Astrocyte of the cerebellum (primary cell): ENCODE data around the gene MMP17.

ENCODE experiments used
- DNase-seq: peaks from one replicate; pipeline ENCODE4 v3.0.0-alpha.2; 2011; ENCODE audit warnings: low read depth
- H3K4me3 ChIP-seq: 2 replicates; pipeline ENCODE4 v1.5.1; 2011; ENCODE audit warnings: mild to moderate bottlenecking, low read depth, low read length, moderate library complexity
- in situ Hi-C: cut with HindIII; loops from 2 replicates; pipeline ENCODE4 v1.10.0; 2017; ENCODE audit warnings: low sequenced_read_pairs
- TF ChIP-seq, protein P1 (sequence below): IDR thresholded peaks from 2 replicates; pipeline ENCODE4 v1.5.1; 2012; ENCODE audit warnings: low read length, low read depth, moderate library complexity, mild to moderate bottlenecking; ENCODE audit errors: missing control alignments

Gene MMP17

DNA sequence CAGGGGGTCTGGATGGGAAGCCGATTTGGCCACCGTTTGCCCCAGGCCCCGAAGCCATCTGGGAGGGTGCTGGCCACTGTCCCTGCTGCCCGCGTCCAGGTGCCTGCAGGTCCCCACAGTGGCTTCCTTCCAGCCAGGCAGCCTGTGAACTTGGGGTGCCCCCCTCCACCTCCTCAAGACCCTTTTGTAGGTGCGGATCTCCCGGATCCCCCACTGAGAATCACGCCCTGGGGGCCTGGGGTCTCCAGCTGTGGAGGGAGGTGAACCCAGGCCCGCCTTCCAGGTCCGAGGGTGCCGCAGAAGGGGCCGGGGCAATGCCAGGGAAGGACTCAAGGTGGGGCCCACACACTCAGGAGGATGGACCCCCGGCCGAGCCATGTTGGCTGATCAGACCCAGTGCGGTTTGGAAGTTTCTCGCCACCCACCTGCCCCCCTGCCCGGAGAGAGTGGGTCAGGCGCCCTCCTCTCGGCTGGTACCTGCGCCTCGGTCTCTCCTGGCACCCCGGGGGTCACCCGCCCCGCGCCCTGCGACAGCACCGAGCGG lies 1.7 kb downstream of the MMP17 start:
- TF ChIP-seq, protein P1, sequence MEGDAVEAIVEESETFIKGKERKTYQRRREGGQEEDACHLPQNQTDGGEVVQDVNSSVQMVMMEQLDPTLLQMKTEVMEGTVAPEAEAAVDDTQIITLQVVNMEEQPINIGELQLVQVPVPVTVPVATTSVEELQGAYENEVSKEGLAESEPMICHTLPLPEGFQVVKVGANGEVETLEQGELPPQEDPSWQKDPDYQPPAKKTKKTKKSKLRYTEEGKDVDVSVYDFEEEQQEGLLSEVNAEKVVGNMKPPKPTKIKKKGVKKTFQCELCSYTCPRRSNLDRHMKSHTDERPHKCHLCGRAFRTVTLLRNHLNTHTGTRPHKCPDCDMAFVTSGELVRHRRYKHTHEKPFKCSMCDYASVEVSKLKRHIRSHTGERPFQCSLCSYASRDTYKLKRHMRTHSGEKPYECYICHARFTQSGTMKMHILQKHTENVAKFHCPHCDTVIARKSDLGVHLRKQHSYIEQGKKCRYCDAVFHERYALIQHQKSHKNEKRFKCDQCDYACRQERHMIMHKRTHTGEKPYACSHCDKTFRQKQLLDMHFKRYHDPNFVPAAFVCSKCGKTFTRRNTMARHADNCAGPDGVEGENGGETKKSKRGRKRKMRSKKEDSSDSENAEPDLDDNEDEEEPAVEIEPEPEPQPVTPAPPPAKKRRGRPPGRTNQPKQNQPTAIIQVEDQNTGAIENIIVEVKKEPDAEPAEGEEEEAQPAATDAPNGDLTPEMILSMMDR: no peak
- in situ Hi-C loops: no loop called here
- no peak for DNase-seq
- H3K4me3 ChIP-seq: peak overlapping the region; percentile 45

DNA sequence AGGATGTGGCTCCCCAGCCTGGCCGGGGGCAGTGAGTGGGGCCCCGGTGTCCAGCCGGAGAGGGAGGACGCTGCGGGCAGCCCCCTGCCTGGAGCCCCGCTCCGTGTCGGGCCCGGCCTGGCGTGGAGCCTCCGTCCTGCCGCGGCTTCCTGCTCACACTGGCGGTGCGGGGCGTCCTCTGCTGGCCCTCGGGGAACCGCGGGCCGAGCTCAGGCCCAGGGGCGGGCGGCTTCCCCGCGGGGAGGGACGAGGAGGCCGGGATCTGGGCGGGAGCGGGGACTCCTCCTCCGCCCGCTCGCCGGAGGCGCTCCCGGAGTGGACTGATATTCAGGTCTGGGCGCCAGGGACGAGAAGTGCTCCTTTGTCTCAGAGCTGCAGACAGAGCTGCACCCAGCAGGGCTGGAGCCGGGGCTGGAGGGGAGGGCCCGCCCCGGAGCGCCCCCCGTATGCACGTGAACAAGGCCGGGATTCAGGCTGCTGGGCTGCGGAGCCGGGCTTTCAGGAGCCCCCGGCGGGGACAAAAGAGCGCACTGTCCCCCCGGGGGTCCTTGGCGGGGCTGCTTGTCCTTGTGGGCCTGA lies 2.2 kb downstream of the MMP17 start:
- TF ChIP-seq, protein P1: peak; percentile 65
- in situ Hi-C loops: no loop called here
- peak; percentile 28 for DNase-seq
- H3K4me3 ChIP-seq: peak overlapping the region; percentile 45

DNA sequence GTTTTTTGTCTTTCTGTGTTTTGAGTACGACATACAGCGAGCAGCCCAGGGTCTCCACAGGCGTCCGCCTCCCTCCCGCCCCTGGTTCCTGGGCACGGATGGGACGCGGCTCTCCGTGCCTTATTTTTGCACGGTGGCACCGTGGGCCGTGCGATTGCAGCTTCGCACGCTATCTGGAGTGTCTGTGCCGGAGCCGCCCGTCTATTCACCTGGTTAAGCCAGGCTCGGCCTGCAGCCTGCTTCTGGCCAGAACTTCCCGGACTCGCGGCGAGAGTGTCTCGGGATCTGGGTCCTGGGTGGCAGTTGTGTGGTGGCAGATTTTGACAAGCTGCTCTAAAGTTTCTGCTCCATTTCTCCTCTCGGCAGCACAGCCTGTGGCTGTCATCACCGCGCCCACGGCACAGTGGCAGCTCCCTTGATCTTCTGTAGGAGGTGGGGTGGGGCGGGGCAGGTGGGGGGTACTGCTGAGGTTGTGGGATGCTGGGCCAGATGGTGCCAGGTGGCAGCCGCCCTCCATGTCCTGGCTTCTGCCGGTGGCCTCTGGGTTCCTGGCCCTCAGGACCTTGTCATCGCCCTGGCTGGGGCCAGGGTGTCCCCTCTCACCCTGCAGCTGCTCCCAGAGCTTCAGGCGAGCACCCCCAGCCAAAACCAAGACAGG lies 2.9 kb downstream of the MMP17 start:
- H3K4me3 ChIP-seq: peak overlapping the region; percentile 45
- no peak for DNase-seq
- in situ Hi-C loops: no loop called here
- TF ChIP-seq, protein P1: no peak

DNA sequence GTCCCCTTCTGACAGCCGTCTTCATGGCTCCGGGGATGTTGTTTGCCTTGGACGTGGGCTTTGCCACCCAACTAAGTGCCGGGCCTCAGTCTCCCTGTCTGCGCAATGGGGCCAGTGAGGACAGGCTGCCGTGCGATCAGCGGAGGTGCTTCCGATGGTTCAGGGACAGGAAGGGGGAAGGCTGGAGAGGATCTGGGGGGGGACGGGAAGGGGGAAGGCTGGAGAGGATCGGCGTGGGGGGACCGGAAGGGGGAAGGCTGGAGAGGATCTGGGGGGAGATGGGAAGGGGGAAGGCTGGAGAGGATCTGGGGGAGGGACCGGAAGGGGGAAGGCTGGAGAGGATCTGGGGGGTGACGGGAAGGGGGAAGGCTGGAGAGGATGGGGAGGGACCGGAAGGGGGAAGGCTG lies 3.4 kb downstream of the MMP17 start:
- DNase-seq: no peak
- in situ Hi-C loops: no loop called here
- TF ChIP-seq, protein P1: no peak
- peak overlapping the region; percentile 45 for H3K4me3 ChIP-seq

DNA sequence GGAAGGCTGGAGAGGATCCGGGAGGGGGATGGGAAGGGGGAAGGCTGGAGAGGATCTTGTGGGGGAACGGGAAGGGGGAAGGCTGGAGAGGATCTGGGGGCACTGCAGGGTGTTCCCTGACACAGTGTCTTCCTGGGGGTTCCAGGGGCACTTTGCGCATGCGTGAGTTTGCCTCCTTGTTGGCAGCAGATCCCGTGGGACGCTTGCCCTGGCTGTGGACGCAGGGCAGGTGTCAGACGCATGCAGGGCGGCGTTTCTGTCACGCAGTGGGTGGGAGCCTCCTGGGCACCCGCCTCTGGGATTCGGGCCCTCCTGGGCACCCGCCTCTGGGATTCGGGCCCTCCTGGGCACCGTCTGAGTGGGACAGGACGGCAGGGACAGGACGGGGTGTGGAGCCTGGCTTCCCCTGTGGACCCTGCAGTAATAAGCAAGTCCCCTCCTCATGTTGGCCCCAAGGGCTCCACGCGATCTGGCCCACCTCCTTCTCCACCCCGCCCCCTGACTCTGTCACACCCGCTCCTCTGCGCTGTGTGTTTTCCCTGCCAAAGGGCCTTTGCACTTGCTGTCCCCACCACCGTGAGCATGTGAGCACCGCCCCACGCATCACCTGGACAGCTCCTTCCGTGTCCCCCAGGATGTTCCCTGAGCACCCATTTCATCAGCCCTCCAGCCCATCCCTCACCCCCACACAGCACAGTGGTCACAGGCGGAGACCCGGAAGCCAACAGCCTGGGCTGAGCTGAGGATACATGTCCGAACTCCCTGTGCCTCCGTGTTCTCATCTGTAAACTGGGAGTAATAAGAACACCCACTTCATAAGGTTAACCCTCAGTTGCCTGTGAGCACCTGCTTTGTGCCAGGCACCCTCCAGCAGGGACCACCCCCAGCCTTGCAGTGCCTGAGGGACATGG lies 4.4 kb downstream of the MMP17 start:
- in situ Hi-C loops: no loop called here
- H3K4me3 ChIP-seq: peak overlapping the region; percentile 29

More for the DNA sequence above, 4.4 kb downstream of the MMP17 start:
- no peak for DNase-seq
- TF ChIP-seq, protein P1: no peak
